ENCODE data around the gene MGAT2. TPM values are rescaled to one million over a fixed set of nuclear protein-coding genes. Genes with fewer than 3 reads are reported as not detected.

The MGAT2 gene
- total and polyA plus RNA-seq, 9 of the 15 experiments (the other 6 are each of a cell fraction or from before 2014, with no cell fraction given): 0.03 to 33.3 (median 24.6) TPM; not detected in 1

- peak; percentile 43 to 87 for TF ChIP-seq E2F6 (IDR thresholded peaks at IDR 0.05; ENCODE audit: borderline replicate concordance in 1 of 2, extremely low read depth in 1 of 2, insufficient read depth in 1 of 2, insufficient read length in 1 of 2, low read depth in 1 of 2, low read length in 1 of 2, poor library complexity in 1 of 2, severe bottlenecking in 1 of 2)
- no peak for TF ChIP-seq TCF7L2 (IDR thresholded peaks at IDR 0.05; ENCODE audit: low read depth, low read length)
- no peak for TF ChIP-seq STAT5B (CRISPR knock-in tag; IDR thresholded peaks at IDR 0.05)
- no peak for TF ChIP-seq SREBF1 (IDR thresholded peaks at IDR 0.05; ENCODE audit: borderline replicate concordance, low read depth, low read length)
- no peak for TF ChIP-seq ZBTB11 (CRISPR knock-in tag; IDR thresholded peaks at IDR 0.05)
- no peak for TF ChIP-seq ZNF165 (CRISPR knock-in tag; IDR thresholded peaks at IDR 0.05; ENCODE audit: borderline replicate concordance)
- TF ChIP-seq DACH1 (IDR thresholded peaks at IDR 0.05; ENCODE audit: partially characterized antibody): peak; percentile 76
- no peak for TF ChIP-seq HNRNPH1 (optimal IDR thresholded peaks at IDR 0.05; ENCODE audit: low read depth, low read length)
- no peak for TF ChIP-seq NR2C2 (CRISPR knock-in tag; IDR thresholded peaks at IDR 0.05)
- no peak for TF ChIP-seq NR2C2 (tag; IDR thresholded peaks at IDR 0.05)
- TF ChIP-seq ZNF696 (CRISPR knock-in tag; conservative IDR thresholded peaks at IDR 0.05): no peak
- no peak for TF ChIP-seq ARID1B (IDR thresholded peaks at IDR 0.05)
- TF ChIP-seq BDP1 (IDR thresholded peaks at IDR 0.05; ENCODE audit: insufficient read depth, insufficient read length): no peak
- peak; percentile 40 for TF ChIP-seq HMGN3 (IDR thresholded peaks at IDR 0.05; ENCODE audit: borderline replicate concordance, extremely low read depth, insufficient read length, low read depth, low read length)
- no peak for TF ChIP-seq ZBTB7A (IDR thresholded peaks at IDR 0.05; ENCODE audit: borderline replicate concordance, control insufficient read depth, low read depth, low read length)
- TF ChIP-seq ZNF79 (CRISPR knock-in tag; IDR thresholded peaks at IDR 0.05; ENCODE audit: low read depth): no peak
- no peak for TF ChIP-seq ZKSCAN8 (CRISPR knock-in tag; IDR thresholded peaks at IDR 0.05)
- no peak for TF ChIP-seq ESRRA (IDR thresholded peaks at IDR 0.05; ENCODE audit: borderline replicate concordance, low read depth)
- no peak for TF ChIP-seq ZNF830 (CRISPR knock-in tag; IDR thresholded peaks at IDR 0.05)
- TF ChIP-seq ZBTB9 (CRISPR knock-in tag; IDR thresholded peaks at IDR 0.05): no peak
Observed at GRCh38 chr14:49621114-49621881, 699 bp downstream of the MGAT2 start (continued).

All from K562 (cell line).